ENCODE data around the gene MRPS5.

DNA sequence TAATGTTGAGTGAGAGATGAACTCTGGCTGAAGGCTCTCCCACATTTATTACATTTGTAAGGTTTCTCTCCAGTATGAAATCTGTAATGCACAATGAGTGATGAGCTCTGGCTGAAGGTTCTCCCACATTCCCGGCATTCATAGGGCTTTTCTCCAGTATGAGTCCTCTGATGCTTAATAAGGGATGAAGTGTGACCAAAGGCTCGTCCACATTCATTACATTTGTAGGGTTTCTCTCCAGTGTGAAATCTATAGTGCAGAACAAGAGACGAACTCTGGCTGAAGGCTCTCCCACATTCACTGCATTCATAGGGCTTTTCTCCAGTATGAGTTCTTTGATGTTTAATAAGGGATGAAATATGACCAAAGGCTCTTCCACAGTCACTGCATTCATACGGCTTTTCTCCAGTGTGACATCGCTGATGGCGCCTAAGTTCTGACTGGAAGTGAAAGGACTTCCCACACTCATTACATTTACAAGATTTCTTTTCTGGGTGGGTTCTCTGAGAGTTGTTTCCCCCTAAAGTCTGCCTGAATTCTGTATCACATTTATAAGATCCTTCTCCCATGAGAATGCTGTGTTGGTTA is 27.9 kb upstream of the MRPS5 start:
- TF ChIP-seq POLR2AphosphoS5 (IDR thresholded peaks at IDR 0.05; ENCODE audit: borderline replicate concordance, low read depth, low read length) = no peak
- no peak for TF ChIP-seq EZH2 (IDR thresholded peaks at IDR 0.05)
- no peak for TF ChIP-seq FOXP2 (optimal IDR thresholded peaks at IDR 0.05; ENCODE audit: control extremely low read depth, extremely low read length, insufficient read depth)
